ENCODE results near the gene HES3.

DNA sequence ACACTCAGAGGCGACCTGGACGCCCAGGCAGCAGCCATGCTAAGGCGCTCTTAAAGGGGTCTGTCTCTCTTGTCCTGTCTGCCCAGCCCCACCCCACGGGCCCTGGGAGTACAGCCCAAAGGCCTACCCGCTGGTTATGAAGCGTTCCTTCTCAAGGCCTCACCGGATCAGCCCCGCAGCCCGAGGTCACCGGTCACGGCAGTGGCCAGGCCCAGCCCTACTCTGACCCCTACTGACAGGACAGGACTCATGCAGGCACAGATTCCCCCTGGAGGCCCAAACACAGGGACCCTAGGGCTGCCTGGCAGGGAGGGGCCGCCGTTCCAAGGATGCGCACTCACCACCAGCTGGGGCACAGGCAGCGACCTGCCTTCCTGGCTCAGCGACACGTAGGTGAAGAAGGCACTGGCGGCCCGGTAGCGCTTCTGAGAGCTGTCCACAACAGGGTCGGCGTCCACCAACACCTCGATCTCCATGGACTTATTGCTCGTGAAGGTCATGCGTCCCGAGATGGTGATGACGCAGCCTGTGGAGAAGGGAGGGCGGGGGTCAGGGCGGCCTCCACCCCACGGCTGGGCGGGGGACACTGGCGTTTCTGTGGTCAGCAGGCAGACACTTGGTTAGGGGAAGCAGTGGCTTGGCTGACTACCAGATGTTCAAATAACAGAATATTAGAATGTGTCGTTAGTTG, 36.9 kb downstream of the HES3 start:
- no peak for TF ChIP-seq CEBPB (IDR thresholded peaks at IDR 0.05; ENCODE audit: low read depth)
- TF ChIP-seq, protein P1, sequence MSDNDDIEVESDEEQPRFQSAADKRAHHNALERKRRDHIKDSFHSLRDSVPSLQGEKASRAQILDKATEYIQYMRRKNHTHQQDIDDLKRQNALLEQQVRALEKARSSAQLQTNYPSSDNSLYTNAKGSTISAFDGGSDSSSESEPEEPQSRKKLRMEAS (IDR thresholded peaks at IDR 0.05), result no peak
- TF ChIP-seq, protein P2, sequence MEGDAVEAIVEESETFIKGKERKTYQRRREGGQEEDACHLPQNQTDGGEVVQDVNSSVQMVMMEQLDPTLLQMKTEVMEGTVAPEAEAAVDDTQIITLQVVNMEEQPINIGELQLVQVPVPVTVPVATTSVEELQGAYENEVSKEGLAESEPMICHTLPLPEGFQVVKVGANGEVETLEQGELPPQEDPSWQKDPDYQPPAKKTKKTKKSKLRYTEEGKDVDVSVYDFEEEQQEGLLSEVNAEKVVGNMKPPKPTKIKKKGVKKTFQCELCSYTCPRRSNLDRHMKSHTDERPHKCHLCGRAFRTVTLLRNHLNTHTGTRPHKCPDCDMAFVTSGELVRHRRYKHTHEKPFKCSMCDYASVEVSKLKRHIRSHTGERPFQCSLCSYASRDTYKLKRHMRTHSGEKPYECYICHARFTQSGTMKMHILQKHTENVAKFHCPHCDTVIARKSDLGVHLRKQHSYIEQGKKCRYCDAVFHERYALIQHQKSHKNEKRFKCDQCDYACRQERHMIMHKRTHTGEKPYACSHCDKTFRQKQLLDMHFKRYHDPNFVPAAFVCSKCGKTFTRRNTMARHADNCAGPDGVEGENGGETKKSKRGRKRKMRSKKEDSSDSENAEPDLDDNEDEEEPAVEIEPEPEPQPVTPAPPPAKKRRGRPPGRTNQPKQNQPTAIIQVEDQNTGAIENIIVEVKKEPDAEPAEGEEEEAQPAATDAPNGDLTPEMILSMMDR (IDR thresholded peaks at IDR 0.05 in 2 of 3, conservative IDR thresholded peaks at IDR 0.05 in 1 of 3; ENCODE audit: borderline replicate concordance in 1 of 3, insufficient read depth in 1 of 3, low read depth in 2 of 3, low read length in 2 of 3), result peak in 2 of 3 experiments; percentile 41; a peak in 3 of 6 replicates
